ENCODE results near the gene DCST1.

The DCST1 gene

DNA sequence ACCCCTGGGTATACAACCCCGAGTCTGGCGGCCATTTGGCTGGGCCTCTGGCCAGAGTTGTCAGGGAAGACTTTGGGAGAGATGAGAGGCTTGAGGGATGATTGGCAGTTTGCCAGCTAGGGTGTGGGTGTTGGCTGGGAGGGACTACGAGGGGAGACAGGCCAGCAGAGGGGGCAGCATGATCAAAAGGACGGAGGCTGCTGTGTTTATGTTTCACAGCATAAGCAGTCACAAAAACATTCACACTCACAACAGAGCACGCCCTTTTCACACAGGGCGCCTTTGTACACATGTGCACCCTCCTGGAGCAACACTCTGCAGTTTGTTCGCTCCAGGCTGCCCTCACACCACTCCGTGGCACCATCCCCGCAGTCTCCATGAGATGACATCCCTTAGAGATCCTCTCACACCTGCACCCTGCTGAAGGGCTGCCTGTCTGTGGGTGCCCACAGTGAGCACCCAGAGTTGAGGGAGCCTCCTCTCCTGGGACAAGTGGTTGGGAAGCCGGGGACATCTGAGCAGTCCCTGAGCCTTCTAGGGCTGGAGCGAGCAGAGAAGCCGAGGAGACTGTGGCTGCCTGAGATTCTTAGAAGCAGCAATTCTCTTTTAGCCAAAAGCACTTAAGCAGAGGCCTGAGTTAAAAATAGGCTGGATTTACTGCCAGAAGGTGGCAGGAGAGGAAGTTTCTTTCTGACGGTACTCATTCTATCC, 60.4 kb downstream of the DCST1 start:
- peak; percentile 28 to 36 for DNase-seq

DNA sequence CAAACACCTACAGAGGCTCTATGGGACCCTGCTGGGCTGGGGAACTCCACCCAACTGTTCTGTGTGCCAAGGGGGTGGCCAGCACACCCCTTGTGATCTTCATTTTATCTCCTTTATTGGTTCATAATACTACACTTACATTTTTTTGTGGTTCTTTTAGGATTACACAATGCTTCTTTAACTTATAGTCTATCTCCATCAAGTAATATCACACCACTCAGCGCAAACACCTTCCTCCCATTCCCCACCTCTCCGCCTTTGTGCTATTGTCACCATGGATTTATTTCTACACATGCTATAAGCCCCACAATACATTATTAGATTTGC, 61.0 kb downstream of the DCST1 start:
- DNase-seq = no peak

DNA sequence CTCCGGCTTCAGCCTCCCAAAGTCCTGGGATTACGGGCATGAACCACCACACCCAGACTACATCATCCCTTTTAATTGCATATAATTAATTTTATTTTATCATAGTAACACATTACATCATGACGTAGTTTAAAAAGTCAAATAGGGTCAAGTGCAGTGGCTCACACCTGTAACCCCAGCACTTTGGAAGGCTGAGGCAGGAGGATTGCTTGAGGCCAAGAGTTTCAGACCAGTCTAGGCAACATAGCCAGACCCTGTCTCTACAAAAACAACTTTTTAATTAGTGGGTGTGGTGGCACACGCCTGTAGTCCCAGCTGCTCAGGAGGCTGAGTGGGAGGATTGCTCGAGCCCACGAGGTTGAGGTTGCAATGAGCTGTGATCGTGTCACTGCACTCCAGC, 65.7 kb downstream of the DCST1 start:
- no peak for DNase-seq
